NB4 (cell line): ENCODE measurements around the gene KIF18B.

Source experiments
- DNase-seq: peaks from one replicate; pipeline ENCODE4 v3.0.0; 2010; ENCODE audit warnings: low read depth
- H3K4me3 ChIP-seq: one replicate; pipeline ENCODE4 v1.5.1; 2011; ENCODE audit warnings: mild to moderate bottlenecking, low read depth, low read length, moderate library complexity
- CTCF ChIP-seq: IDR thresholded peaks from one replicate; pipeline ENCODE4 v1.5.1; 2012; ENCODE audit warnings: low read depth, low read length
- MAX ChIP-seq: IDR thresholded peaks from 2 replicates; pipeline ENCODE4 v1.6.1; 2011; ENCODE audit warnings: low read depth, low read length
- MYC ChIP-seq: IDR thresholded peaks from 2 replicates; pipeline ENCODE4 v1.6.1; 2011; ENCODE audit warnings: low read depth, low read length
- POLR2A ChIP-seq: IDR thresholded peaks from 2 replicates; pipeline ENCODE4 v1.6.1; 2011; ENCODE audit warnings: mild to moderate bottlenecking; ENCODE audit not compliant: insufficient read length; ENCODE audit errors: extremely low read depth

Gene KIF18B

GRCh38 chr17:44935116-44935515, 12.5 kb downstream of the KIF18B start:
- no peak overlapping the region for H3K4me3 ChIP-seq
- TF ChIP-seq CTCF (no peak), MYC (no peak), MAX (no peak)
- DNase-seq = no peak

- DNase-seq = no peak
- TF ChIP-seq MYC = no peak
- TF ChIP-seq POLR2A = no peak
- TF ChIP-seq MAX = no peak
- no peak for TF ChIP-seq CTCF
- H3K4me3 ChIP-seq = no peak overlapping the region
Measured at GRCh38 chr17:44934745-44935105, 12.8 kb downstream of the KIF18B start.

- no peak overlapping the region for H3K4me3 ChIP-seq
- no peak for DNase-seq
- TF ChIP-seq POLR2A (no peak), CTCF (no peak), MYC (no peak), MAX (no peak)
Measured at GRCh38 chr17:44933824-44934744, 13.5 kb downstream of the KIF18B start.

- no peak overlapping the region for H3K4me3 ChIP-seq
- no peak for DNase-seq
- TF ChIP-seq POLR2A = no peak
- no peak for TF ChIP-seq MYC
- no peak for TF ChIP-seq MAX
- TF ChIP-seq CTCF = no peak
Measured at GRCh38 chr17:44932787-44933097, 14.8 kb downstream of the KIF18B start.

GRCh38 chr17:44932096-44932786, 15.3 kb downstream of the KIF18B start:
- H3K4me3 ChIP-seq = no peak overlapping the region
- no peak for DNase-seq
- TF ChIP-seq MAX = no peak
- TF ChIP-seq POLR2A = no peak
- no peak for TF ChIP-seq CTCF
- TF ChIP-seq MYC = no peak

GRCh38 chr17:44931376-44931775, 16.2 kb downstream of the KIF18B start:
- TF ChIP-seq MAX (no peak), MYC (no peak), CTCF (no peak), POLR2A (no peak)
- DNase-seq = no peak
- H3K4me3 ChIP-seq = no peak overlapping the region
